ENCODE data around the gene ACSF3.

The ACSF3 gene

DNA sequence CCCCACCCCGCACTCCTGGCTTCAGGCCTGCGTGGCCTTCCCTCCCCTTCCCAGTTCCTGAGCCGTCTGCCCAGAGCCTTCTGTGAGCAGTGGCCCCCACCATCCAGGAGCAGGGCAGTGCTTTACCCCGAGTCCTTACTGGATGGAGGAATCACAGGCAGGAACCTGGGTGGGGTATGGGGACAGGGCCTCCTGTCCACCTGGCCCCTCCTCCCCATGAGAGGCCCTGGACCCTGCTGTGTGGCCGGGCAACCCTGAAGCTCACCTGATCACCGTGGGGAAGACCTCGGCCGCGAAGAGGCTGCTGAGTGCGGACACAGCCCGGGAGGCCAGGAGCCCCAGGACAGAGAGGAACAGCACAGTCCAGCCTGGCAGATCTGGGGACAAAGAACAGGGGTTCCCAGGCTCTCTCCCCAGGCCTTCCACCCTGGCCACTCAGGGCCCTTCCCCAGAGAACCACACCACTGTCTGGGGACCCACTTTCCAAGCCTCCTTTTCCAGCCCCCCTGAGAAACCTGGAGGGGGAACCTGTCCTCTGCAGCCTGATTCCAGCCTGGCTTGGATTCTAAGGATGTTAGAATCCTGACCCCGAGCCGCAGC lies 103.5 kb downstream of the ACSF3 start:
- no peak for DNase-seq (ENCODE audit: low read depth)
- no peak overlapping the region for H3K4me3 ChIP-seq (ENCODE audit: low read depth, low read length)
- TF ChIP-seq, protein P1, sequence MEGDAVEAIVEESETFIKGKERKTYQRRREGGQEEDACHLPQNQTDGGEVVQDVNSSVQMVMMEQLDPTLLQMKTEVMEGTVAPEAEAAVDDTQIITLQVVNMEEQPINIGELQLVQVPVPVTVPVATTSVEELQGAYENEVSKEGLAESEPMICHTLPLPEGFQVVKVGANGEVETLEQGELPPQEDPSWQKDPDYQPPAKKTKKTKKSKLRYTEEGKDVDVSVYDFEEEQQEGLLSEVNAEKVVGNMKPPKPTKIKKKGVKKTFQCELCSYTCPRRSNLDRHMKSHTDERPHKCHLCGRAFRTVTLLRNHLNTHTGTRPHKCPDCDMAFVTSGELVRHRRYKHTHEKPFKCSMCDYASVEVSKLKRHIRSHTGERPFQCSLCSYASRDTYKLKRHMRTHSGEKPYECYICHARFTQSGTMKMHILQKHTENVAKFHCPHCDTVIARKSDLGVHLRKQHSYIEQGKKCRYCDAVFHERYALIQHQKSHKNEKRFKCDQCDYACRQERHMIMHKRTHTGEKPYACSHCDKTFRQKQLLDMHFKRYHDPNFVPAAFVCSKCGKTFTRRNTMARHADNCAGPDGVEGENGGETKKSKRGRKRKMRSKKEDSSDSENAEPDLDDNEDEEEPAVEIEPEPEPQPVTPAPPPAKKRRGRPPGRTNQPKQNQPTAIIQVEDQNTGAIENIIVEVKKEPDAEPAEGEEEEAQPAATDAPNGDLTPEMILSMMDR (IDR thresholded peaks at IDR 0.05; ENCODE audit: insufficient read depth, low read depth, low read length, missing control alignments), result no peak

DNA sequence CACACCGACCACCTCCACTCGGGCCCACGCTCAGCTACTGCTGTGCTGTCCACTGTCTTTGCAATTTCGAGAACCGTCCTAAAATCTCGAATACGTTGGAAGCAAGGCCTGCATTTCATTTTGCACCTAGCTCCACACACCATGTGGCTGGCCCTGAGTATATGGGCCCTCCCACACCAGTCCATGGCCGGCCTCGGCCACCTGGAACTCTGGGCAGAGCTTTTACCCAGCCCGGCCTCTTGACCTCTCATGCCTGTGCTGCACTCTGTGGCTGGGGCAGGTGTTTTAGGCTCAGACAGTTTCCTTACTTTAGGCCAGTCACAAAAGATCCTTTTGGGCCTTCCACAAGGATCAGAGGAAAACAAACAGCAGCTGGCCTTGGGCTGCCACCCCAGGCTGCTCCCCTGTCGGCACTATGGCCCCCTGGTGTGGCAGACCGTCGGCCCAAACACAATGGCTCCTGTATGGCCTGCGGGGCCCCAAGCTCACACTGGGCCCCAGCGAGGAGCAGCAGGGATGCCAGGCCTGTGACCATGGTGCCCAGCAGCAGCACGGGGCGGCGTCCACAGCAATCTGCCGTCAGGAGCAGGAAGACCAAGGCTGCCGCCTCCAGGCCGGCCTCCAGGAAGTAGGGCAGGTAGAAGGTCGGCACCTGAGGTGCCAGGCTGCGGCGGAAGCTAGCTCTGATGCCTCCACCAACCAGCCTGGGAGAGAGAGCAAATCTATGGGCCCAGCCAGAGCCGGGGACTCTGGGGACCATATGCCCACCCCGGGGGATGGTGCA lies 104.2 kb downstream of the ACSF3 start:
- TF ChIP-seq, protein P1 (IDR thresholded peaks at IDR 0.05; ENCODE audit: insufficient read depth, low read depth, low read length, missing control alignments), result no peak
- DNase-seq (ENCODE audit: low read depth), result no peak
- H3K4me3 ChIP-seq (ENCODE audit: low read depth, low read length), result no peak overlapping the region

DNA sequence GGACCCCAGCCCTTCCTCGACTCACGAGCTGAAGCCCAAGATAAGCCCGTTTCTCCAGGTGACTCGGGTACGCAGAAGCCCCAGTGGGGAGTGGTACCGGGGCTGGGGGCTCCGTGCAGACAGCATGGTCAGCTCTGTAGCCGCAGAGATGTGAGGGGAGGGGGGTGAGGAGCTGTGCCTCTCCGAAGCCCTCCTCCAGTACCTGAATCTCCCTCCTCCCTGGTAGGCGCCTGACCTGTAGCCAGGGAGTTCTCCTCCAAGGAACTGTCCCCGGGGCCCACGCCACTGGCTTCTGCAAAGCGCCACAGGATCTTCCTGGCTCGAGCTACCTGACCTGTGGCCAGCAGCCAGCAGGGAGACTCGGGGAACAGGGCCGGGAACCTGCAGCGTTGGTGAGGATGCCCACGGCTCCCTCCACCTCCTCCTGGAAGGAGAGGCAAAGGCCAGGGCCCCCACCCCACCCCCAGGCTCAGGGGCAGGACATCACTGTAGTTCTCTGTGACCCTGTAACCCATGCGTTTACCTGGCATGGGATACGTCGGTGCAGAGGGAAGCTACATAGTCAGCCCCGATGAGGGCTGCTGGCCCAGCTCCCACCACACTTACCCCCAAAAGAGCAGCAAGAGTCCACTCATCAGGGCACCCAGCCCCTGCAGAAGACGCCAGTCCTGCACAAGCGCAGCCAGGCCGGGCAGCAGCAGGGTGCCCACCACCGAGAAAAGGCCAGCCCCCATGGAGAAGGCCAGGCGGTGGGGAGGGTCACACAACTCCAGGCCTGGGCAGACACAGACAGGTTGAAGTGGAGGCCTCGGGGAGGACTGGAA lies 105.0 kb downstream of the ACSF3 start:
- DNase-seq (ENCODE audit: low read depth), result no peak
- no peak overlapping the region for H3K4me3 ChIP-seq (ENCODE audit: low read depth, low read length)
- TF ChIP-seq, protein P1 (IDR thresholded peaks at IDR 0.05; ENCODE audit: insufficient read depth, low read depth, low read length, missing control alignments), result no peak

DNA sequence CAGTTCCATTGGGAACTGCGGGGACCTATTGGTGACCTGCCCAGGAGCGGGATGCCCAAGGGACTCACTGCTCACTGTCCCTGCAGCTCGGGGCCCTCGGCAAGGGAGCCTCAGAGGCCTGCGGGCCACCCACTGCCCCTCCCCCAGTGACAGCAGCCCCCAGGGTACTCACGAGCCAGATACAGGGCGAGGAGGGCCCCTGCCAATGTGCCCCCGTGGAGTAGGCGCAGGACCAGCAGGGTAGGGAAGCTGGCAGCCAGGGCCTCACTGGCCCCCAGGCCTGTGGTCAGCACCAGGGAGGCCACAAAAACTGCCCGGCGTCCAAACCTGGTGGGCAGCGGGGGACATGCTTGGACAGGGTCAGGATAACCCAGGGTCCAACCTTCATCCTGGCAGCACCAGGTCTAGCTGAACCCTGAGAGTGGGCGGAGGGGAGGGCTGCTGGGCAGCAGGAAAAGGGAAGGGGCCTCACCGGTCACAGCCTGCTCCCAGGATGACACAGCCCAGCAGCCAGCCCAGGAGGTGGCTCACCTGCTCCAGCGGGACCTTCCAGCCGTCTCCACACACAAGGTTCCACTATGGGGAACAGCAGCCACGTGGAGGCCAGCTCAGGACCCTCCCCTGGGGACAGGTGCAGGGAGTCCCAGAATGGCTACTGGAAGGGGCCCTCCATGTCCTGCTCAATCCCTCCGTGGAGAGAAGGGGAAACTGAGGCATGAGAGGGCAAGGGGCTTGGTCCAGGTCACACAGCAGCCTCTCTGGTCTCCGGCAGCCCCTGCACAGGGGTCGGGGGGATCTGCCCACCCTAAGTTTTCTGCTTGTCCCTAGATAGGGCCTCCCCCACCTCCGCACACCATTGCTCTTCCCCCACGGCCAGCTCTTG lies 105.8 kb downstream of the ACSF3 start:
- no peak for DNase-seq (ENCODE audit: low read depth)
- H3K4me3 ChIP-seq (ENCODE audit: low read depth, low read length), result no peak overlapping the region
- TF ChIP-seq, protein P1 (IDR thresholded peaks at IDR 0.05; ENCODE audit: insufficient read depth, low read depth, low read length, missing control alignments), result no peak

DNA sequence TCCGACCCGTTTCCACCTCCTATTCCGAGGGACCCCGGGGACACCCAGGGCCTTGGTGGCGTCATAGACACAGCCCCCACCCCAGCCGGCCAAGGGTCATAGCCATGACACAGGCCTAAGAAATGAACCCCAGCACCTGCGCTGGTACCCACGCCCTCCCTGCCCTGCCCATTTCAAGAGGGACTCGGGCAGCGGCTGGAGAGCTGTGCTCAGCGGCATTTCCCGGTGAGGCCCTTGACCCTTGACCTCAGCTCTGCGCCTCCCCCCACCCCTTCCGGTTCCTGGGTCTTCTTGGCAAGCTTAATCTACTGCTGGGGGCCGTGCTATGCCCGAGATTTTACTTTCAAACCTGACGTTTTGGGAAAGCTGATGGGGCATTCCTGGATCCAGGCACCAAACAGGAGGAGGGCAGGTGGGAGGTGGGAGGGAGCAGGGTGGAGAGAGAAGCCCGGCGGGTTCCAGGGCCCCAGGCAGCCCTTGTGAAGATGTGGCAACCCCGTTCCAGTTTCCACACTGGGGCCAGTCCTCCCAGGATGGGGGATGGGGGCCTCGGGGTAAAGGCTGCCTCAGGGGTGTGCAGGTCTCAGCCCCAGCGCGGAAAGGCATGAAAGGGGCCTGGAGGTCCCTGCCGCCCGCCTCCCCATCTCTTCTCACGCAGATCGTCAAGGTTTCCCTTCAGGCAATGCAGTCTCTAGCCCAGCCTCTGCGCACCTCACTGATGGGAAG lies 106.6 kb downstream of the ACSF3 start, which contains the start of gene SLC22A31:
SLC22A31 (minus strand) TSS at position 414 of the 726 bp plus-strand sequence; CDS start at position 378, 36 bp downstream.
- DNase-seq (ENCODE audit: low read depth), result no peak
- TF ChIP-seq, protein P1 (IDR thresholded peaks at IDR 0.05; ENCODE audit: insufficient read depth, low read depth, low read length, missing control alignments), result no peak

More for the DNA sequence above, 106.6 kb downstream of the ACSF3 start, which contains the start of gene SLC22A31:
- H3K4me3 ChIP-seq (ENCODE audit: low read depth, low read length), result no peak within 1 kb of the TSS

All from GM12865 (cell line).